K562 (cell line): ENCODE data around the gene GEN1. TPM values are rescaled to one million over a fixed set of nuclear protein-coding genes. Genes with fewer than 3 reads are reported as not detected.

Experiments
- ATAC-seq: fragments of 200-7000 bp; cut with Tn5 transposase; 3 replicates; pipeline ENCODE4 v1.9.1; 2020; ENCODE audit warnings: moderate library complexity
- BruUV-seq: library from RNA; stranded (reverse); fragments of 400-500 nt; replicated peaks from 2 replicates; lab custom pipeline; 2021; lab: Mats Ljungman, UMichigan
- CTCF ChIA-PET: fragments of 300-600 bp; formaldehyde crosslinking; extraction: SDS; loops from one replicate; lab custom pipeline; 2021; ENCODE audit warnings: low intra/inter-chr PET ratio; lab: Yijun Ruan, JAX
- POLR2A ChIA-PET: fragments of 300-600, 350-650 bp; sonication (Branson Sonifier 250); formaldehyde crosslinking; extraction: SDS; loops from one replicate; lab custom pipeline; 2021; ENCODE audit warnings: antibody characterized with exemption, inconsistent platforms; lab: Yijun Ruan, JAX
- DNase-seq, 4 experiments: peaks; one replicate each; pipeline versions ENCODE4 v3.0.0 to v3.0.0-alpha.2; 2011 to 2018; ENCODE audit warnings: low spot score in 3 of 4, mixed read lengths in 3 of 4; ENCODE audit errors: extremely low read depth in 1 of 4
- FAIRE-seq: peaks from 2 replicates; lab custom pipeline; 2011; peaks lifted over from hg19 to GRCh38; lab: Jason Lieb, UNC
- H2AFZ ChIP-seq: 2 replicates; pipeline ENCODE4 v1.6.0; 2011; ENCODE audit warnings: low read depth, low read length, control low read depth, inconsistent platforms
- H3K27ac ChIP-seq: fragments of 200-600 bp; 3 replicates; pipeline ENCODE4 v1.8.0; 2011; ENCODE audit warnings: low read depth, mild to moderate bottlenecking, control low read depth, inconsistent platforms, low read length, moderate library complexity, mixed read lengths; ENCODE audit errors: extremely low read depth
- H3K27me3 ChIP-seq, 2 experiments: fragments of 300-600 bp in 1 of 2; 2 replicates in 1 of 2; 3 replicates in 1 of 2; pipeline versions ENCODE4 v1.6.0 to v1.8.0; 2011; ENCODE audit warnings: inconsistent platforms in 2 of 2, low read length in 2 of 2, mild to moderate bottlenecking in 1 of 2, mixed read lengths in 1 of 2, moderate library complexity in 1 of 2; ENCODE audit not compliant: control insufficient read depth in 2 of 2, insufficient read depth in 2 of 2
- H3K36me3 ChIP-seq: fragments of 300-600 bp; 3 replicates; pipeline ENCODE4 v1.8.0; 2011; ENCODE audit warnings: mild to moderate bottlenecking, low read length, inconsistent platforms; ENCODE audit not compliant: control insufficient read depth, insufficient read depth
- H3K4me1 ChIP-seq, 2 experiments: fragments of 200-600 bp in 1 of 2; replicated peaks in 1 of 2; 2 replicates in 1 of 2; 3 replicates in 1 of 2; pipeline versions ENCODE4 v1.5.1 to v1.8.0; 2011; ENCODE audit warnings: inconsistent platforms in 2 of 2, low read length in 2 of 2, mild to moderate bottlenecking in 1 of 2, mixed read lengths in 1 of 2, moderate library complexity in 1 of 2; ENCODE audit not compliant: control insufficient read depth in 2 of 2, insufficient read depth in 2 of 2
- H3K4me2 ChIP-seq: 2 replicates; pipeline ENCODE4 v1.6.1; 2011; ENCODE audit warnings: low read length, control low read depth, inconsistent platforms, mixed read lengths; ENCODE audit not compliant: insufficient read depth
- H3K4me3 ChIP-seq: fragments of 200-600 bp; sonication (generic), shearing (Covaris generic); 2 replicates; pipeline ENCODE4 v1.5.1; 2016; ENCODE audit warnings: control low read depth, inconsistent platforms
- H3K79me2 ChIP-seq: fragments of 200-600 bp; 3 replicates; pipeline ENCODE4 v1.8.0; 2011; ENCODE audit warnings: low read length, inconsistent platforms; ENCODE audit not compliant: control insufficient read depth, insufficient read depth
- H3K9ac ChIP-seq, 2 experiments: 2 replicates each; pipeline versions ENCODE4 v1.6.0 to v1.6.1; 2011; ENCODE audit warnings: low read depth in 2 of 2, low read length in 2 of 2, control low read depth in 1 of 2, inconsistent platforms in 1 of 2, mild to moderate bottlenecking in 1 of 2, mixed read lengths in 1 of 2; ENCODE audit not compliant: insufficient read depth in 1 of 2
- H3K9me1 ChIP-seq: one replicate; pipeline ENCODE4 v1.6.0; 2011; ENCODE audit warnings: inconsistent platforms, mild to moderate bottlenecking, low read length, moderate library complexity; ENCODE audit not compliant: control insufficient read depth, insufficient read depth
- H3K9me3 ChIP-seq: replicated peaks from 2 replicates; pipeline ENCODE4 v1.5.1; 2011; ENCODE audit warnings: low read depth, low read length, inconsistent platforms; ENCODE audit not compliant: control insufficient read depth, insufficient read depth
- H4K20me1 ChIP-seq: replicated peaks from 2 replicates; pipeline ENCODE4 v1.6.1; 2011; ENCODE audit warnings: low read length, inconsistent platforms, mixed read lengths; ENCODE audit not compliant: control insufficient read depth, insufficient read depth
- AFF4 ChIP-seq: sonication (generic); formaldehyde crosslinking; IDR thresholded peaks from 2 replicates; pipeline ENCODE4 v1.8.0; 2023; ENCODE audit warnings: mild to moderate bottlenecking, missing genetic modification reagents
- BRD9 ChIP-seq: fragments of 450-650 bp; IDR thresholded peaks from 2 replicates; pipeline ENCODE4 v1.6.1; 2018; ENCODE audit warnings: low read depth; ENCODE audit not compliant: partially characterized antibody
- CSDE1 ChIP-seq, 2 experiments: fragments of 450-650 bp; IDR thresholded peaks; 2 replicates each; pipeline ENCODE4 v1.6.1; 2016; ENCODE audit warnings: mild to moderate bottlenecking in 1 of 2
- FIP1L1 ChIP-seq: fragments of 200-400 bp; formaldehyde crosslinking; IDR thresholded peaks from 2 replicates; pipeline ENCODE4 v1.6.1; 2018; ENCODE audit warnings: mild to moderate bottlenecking, low read depth, low read length; ENCODE audit not compliant: poor library complexity, severe bottlenecking
- KDM2B ChIP-seq: fragments of 250-450 bp; sonication (Bioruptor Pico); IDR thresholded peaks from 2 replicates; pipeline ENCODE4 v1.8.0; 2021; ENCODE audit warnings: mild to moderate bottlenecking, moderate library complexity
- NR0B1 ChIP-seq: fragments of 450-650 bp; IDR thresholded peaks from one replicate; pipeline ENCODE4 v1.6.1; 2018; ENCODE audit warnings: mild to moderate bottlenecking, moderate library complexity; ENCODE audit not compliant: partially characterized antibody
- RBM14 ChIP-seq: fragments of 200-400 bp; formaldehyde crosslinking; IDR thresholded peaks from 2 replicates; pipeline ENCODE4 v1.6.1; 2018; ENCODE audit warnings: low read depth, mild to moderate bottlenecking, low read length, moderate library complexity, borderline replicate concordance; ENCODE audit not compliant: insufficient read depth
- RCOR1 ChIP-seq, 2 experiments: IDR thresholded peaks; 2 replicates each; pipeline ENCODE4 v1.6.1; 2012; ENCODE audit warnings: low read depth in 2 of 2, low read length in 2 of 2, borderline replicate concordance in 1 of 2, improper control_type of control experiment in 1 of 2
- SAFB ChIP-seq: fragments of 200-400 bp; formaldehyde crosslinking; IDR thresholded peaks from 2 replicates; pipeline ENCODE4 v1.6.1; 2017; ENCODE audit warnings: low read depth, low read length, borderline replicate concordance
- SRSF1 ChIP-seq: fragments of 200-400 bp; formaldehyde crosslinking; IDR thresholded peaks from 2 replicates; pipeline ENCODE4 v1.6.1; 2017; ENCODE audit warnings: mild to moderate bottlenecking, low read depth, low read length, moderate library complexity
- TAF15 ChIP-seq: fragments of 200-400 bp; formaldehyde crosslinking; IDR thresholded peaks from 2 replicates; pipeline ENCODE4 v1.6.1; 2017; ENCODE audit warnings: mild to moderate bottlenecking, low read depth, low read length, moderate library complexity
- ZNF3 ChIP-seq: fragments of 250-450 bp; sonication (Bioruptor Pico); IDR thresholded peaks from 2 replicates; pipeline ENCODE4 v1.5.0; 2021; ENCODE audit warnings: mild to moderate bottlenecking, moderate library complexity
- ZNF347 ChIP-seq: fragments of 450-650 bp; formaldehyde crosslinking; IDR thresholded peaks from 2 replicates; pipeline ENCODE4 v1.4.0; 2020; ENCODE audit warnings: low read depth, mild to moderate bottlenecking, moderate library complexity
- WGBS: fragments of 100-300 bp; shearing (Covaris generic); methylation state at CpG from one replicate; pipeline ENCODE4 v1.1.6; 2016; ENCODE audit warnings: low coverage, mixed read lengths; ENCODE audit not compliant: insufficient coverage; ENCODE audit errors: missing lambda C conversion rate; 5-methylcytosine and 5-hydroxymethylcytosine counted together
- in situ Hi-C: fragments of 300-500 bp; cut with MboI; formaldehyde crosslinking; loops from 4 replicates; pipeline ENCODE4 v1.15.0; 2018; ENCODE audit warnings: inconsistent platforms, mixed read lengths
- intact Hi-C: fragments of 100-400 bp; cut with micrococcal nuclease; formaldehyde crosslinking; loops from 2 replicates; pipeline ENCODE4 v1.14.2; 2022
- polyA plus RNA-seq, 8 experiments: library from polyadenylated mRNA; depleted of rRNA in 4 of 8; stranded (reverse) in 5 of 8; unstranded in 3 of 8; fragments of >200 nt; fragmentation: Nextera tagmentation in 2 of 8; fragmentation: Illumina TruSeq in 1 of 8; extraction: Ambion mirVana in 2 of 8; extraction: Trizol in 1 of 8; gene quantifications; 2 replicates each; pipeline versions ENCODE4 v1.2.1 to v1.2.3, GENCODE V29; 2011 to 2014; ENCODE audit warnings: inconsistent platforms in 1 of 8, missing spikeins in 1 of 8
- total RNA-seq, 7 experiments: library from RNA; depleted of rRNA in 6 of 7; stranded (reverse); fragments of >200 nt in 6 of 7; fragmentation: Illumina TruSeq in 2 of 7; extraction: Trizol in 2 of 7; gene quantifications; 2 replicates each; pipeline versions ENCODE4 v1.2.1 to v1.2.3, GENCODE V29; 2011 to 2021; ENCODE audit warnings: low replicate concordance in 1 of 7

Gene GEN1
- total and polyA plus RNA-seq, 9 of the 15 experiments (the other 6 are each of a cell fraction or from before 2014, with no cell fraction given): 8.6 to 39.7 (median 24.5) TPM

- no peak for TF ChIP-seq ZNF347 (CRISPR knock-in tag)
- no peak for TF ChIP-seq AFF4 (CRISPR knock-in tag)
- no peak for TF ChIP-seq ZNF3 (CRISPR knock-in tag)
- no peak for TF ChIP-seq RCOR1 (IDR thresholded peaks at IDR 0.05; ENCODE audit: borderline replicate concordance in 1 of 2, low read depth in 2 of 2, low read length in 2 of 2)
- no peak for TF ChIP-seq RBM14
- TF ChIP-seq FIP1L1: no peak
- no peak for TF ChIP-seq BRD9
- TF ChIP-seq KDM2B: no peak
- no peak for TF ChIP-seq CSDE1 (IDR thresholded peaks at IDR 0.05)
- no peak for TF ChIP-seq SRSF1
- TF ChIP-seq SAFB: no peak
- TF ChIP-seq NR0B1: no peak
- no peak for TF ChIP-seq TAF15
- TF ChIP-seq, all 486 proteins: peak for 0
- CTCF ChIA-PET: no interaction called here
- Histone ChIP-seq H3K9ac (no peak overlapping the region), H3K9me3 (no peaks in the 10 kb centered on the region), H2AFZ (no peak overlapping the region), H3K4me3 (no peak overlapping the region), H4K20me1 (no peaks in the 10 kb centered on the region), H3K4me2 (no peak overlapping the region), H3K9me1 (no peaks in the 10 kb centered on the region), H3K36me3 (no peaks in the 10 kb centered on the region), H3K27ac (no peak overlapping the region), H3K27me3 (peaks cover 3 to 16% of the 10 kb centered on the region in 2 experiments; a peak in 3 of 5 replicates), H3K79me2 (no peaks in the 10 kb centered on the region), H3K4me1 (no peaks in the 10 kb centered on the region)
- no TSS peak for BruUV-seq
- FAIRE-seq (no peak), ATAC-seq (no peak), DNase-seq (no peak)
- 0% methylated on average over 1 of the region's 1 CpG for WGBS
- in situ Hi-C loops: no loop called here
- POLR2A ChIA-PET: interaction anchor here (0.8 to 1.0 kb wide), 2 partner anchors 15 to 22 kb away, joined by 3 read pairs; no protein-coding TSS in a partner anchor
- intact Hi-C loops: no loop called here
Observed at GRCh38 chr2:17790536-17790935, 36.6 kb downstream of the GEN1 start.
